ENCODE data around the gene FAM193B.
"Not testable (repeated sequence)": the region's sequence is repeated elsewhere in the genome, so short reads cannot be mapped to it uniquely, and the experiment has no call there.

FAM193B gene

GRCh38 chr5:177537389-177538361, 16.7 kb downstream of the FAM193B start:
- no peak for DNase-seq (ENCODE audit: low read depth)

GRCh38 chr5:177536386-177536785, 18.0 kb downstream of the FAM193B start:
- no peak for DNase-seq (ENCODE audit: low read depth)

- no peak for DNase-seq (ENCODE audit: low read depth)
Measured at GRCh38 chr5:177535125-177535524, 19.2 kb downstream of the FAM193B start.

GRCh38 chr5:177534433-177534832, 19.9 kb downstream of the FAM193B start:
- DNase-seq (ENCODE audit: low read depth), result not testable (repeated sequence)

- no peak for DNase-seq (ENCODE audit: low read depth)
Measured at GRCh38 chr5:177531209-177531940, 23.0 kb downstream of the FAM193B start.

GRCh38 chr5:177530638-177531037, 23.7 kb downstream of the FAM193B start:
- no peak for DNase-seq (ENCODE audit: low read depth)

- no peak for DNase-seq (ENCODE audit: low read depth)
Measured at GRCh38 chr5:177529247-177530203, 24.8 kb downstream of the FAM193B start.

GRCh38 chr5:177528631-177529030, 25.7 kb downstream of the FAM193B start:
- DNase-seq (ENCODE audit: low read depth), result no peak

- DNase-seq (ENCODE audit: low read depth), result no peak
Measured at GRCh38 chr5:177527595-177527994, 26.8 kb downstream of the FAM193B start.

GRCh38 chr5:177526791-177527190, 27.6 kb downstream of the FAM193B start:
- no peak for DNase-seq (ENCODE audit: low read depth)

GRCh38 chr5:177526191-177526590, 28.2 kb downstream of the FAM193B start:
- no peak for DNase-seq (ENCODE audit: low read depth)

GRCh38 chr5:177524941-177525655, 29.3 kb downstream of the FAM193B start:
- no peak for DNase-seq (ENCODE audit: low read depth)

GRCh38 chr5:177524539-177524900, 29.8 kb downstream of the FAM193B start:
- no peak for DNase-seq (ENCODE audit: low read depth)

- DNase-seq (ENCODE audit: low read depth), result no peak
Measured at GRCh38 chr5:177523711-177524538, 30.4 kb downstream of the FAM193B start.

- DNase-seq (ENCODE audit: low read depth), result no peak
Measured at GRCh38 chr5:177520916-177521513, 33.3 kb downstream of the FAM193B start.

- no peak for DNase-seq (ENCODE audit: low read depth)
Measured at GRCh38 chr5:177520271-177520670, 34.1 kb downstream of the FAM193B start.

GRCh38 chr5:177519463-177520235, 34.7 kb downstream of the FAM193B start:
- no peak for DNase-seq (ENCODE audit: low read depth)

- DNase-seq (ENCODE audit: low read depth), result peak; percentile 94
Measured at GRCh38 chr5:177516601-177517568, 37.5 kb downstream of the FAM193B start, which contains the start of gene DDX41. DDX41 (minus strand) TSS chr5:177516961; CDS start chr5:177516945, 16 bp downstream.
